Activated CD8-positive, alpha-beta T cell treated with anti-CD3 and anti-CD28 coated beads for 36 hours (primary cell): ENCODE measurements around the gene POLR1B. TPM values are rescaled to one million over a fixed set of nuclear protein-coding genes. Genes with fewer than 3 reads are reported as not detected.

Experiments used
- ATAC-seq: fragments of 200-7000 bp; cut with Tn5 transposase; one replicate; pipeline ENCODE4 v1.10.0; 2021; ENCODE audit warnings: mild to moderate bottlenecking, moderate library complexity
- CTCF ChIA-PET: fragments of 350-600 bp; sonication (Branson Sonifier 250); formaldehyde crosslinking; loops from one replicate; lab custom pipeline; 2021; ENCODE audit warnings: antibody characterized with exemption; lab: Charles Lee
- POLR2A ChIA-PET: fragments of 350-600 bp; sonication (Branson Sonifier 250); formaldehyde crosslinking; loops from one replicate; lab custom pipeline; 2021; ENCODE audit warnings: antibody characterized with exemption; lab: Charles Lee
- DNase-seq: peaks from one replicate; pipeline ENCODE4 v3.0.0-alpha.2; 2020
- H3K27ac Mint-ChIP-seq: one replicate; pipeline ENCODE4 v1.8.0; 2021; ENCODE audit warnings: mild to moderate bottlenecking, mixed read lengths
- H3K27me3 Mint-ChIP-seq: one replicate; pipeline ENCODE4 v1.8.0; 2021; ENCODE audit warnings: mixed read lengths
- H3K36me3 Mint-ChIP-seq: one replicate; pipeline ENCODE4 v1.8.0; 2021; ENCODE audit warnings: low read depth, mixed read lengths
- H3K4me1 Mint-ChIP-seq: one replicate; pipeline ENCODE4 v1.8.0; 2021; ENCODE audit warnings: low read depth, mixed read lengths
- H3K4me3 Mint-ChIP-seq: one replicate; pipeline ENCODE4 v1.8.0; 2021; ENCODE audit warnings: mild to moderate bottlenecking, moderate library complexity, mixed read lengths
- H3K9me3 Mint-ChIP-seq: one replicate; pipeline ENCODE4 v1.8.0; 2021; ENCODE audit warnings: mixed read lengths
- intact Hi-C: fragments of 100-400 bp; cut with micrococcal nuclease; formaldehyde crosslinking; loops from one replicate; pipeline ENCODE4 v1.10.0; 2022
- total RNA-seq, 2 experiments: library from RNA; stranded (reverse); gene quantifications; one replicate each; pipeline ENCODE4 v1.2.3, GENCODE V29; 2021
- TF ChIP-seq, protein P1 (sequence below): fragments of 200-600 bp; IDR thresholded peaks from one replicate; pipeline ENCODE4 v1.8.0; 2022; ENCODE audit warnings: antibody characterized with exemption, mild to moderate bottlenecking

Gene POLR1B
- total RNA-seq, 2 experiments from 2014 or later: 54.1 to 55.9 TPM

DNA sequence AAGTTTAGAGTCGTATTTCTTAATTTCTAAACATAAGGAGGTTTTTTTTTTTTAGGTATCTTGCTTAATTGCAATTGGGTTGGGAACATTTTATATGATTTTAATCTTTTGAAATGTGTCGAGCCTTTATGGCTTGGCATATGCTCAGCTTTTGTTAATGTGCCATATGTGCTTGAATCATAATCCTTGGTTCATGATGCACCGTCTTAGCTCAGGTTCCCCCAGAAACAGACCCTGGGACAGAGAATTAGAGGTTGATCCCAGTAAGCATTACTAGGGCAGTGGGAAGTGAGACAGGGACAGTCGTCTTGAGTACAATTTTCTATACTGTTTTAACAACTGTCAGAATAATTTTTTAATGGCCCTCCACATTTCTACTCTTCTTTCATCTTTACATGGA lies 51.5 kb downstream of the POLR1B start:
- intact Hi-C loops: no loop called here
- DNase-seq (no peak), ATAC-seq (no peak)
- Mint-ChIP-seq H3K27me3 (no peaks in the 10 kb centered on the region), H3K36me3 (peaks cover 5% of the 10 kb centered on the region), H3K9me3 (no peaks in the 10 kb centered on the region), H3K27ac (no peak overlapping the region), H3K4me3 (no peak overlapping the region), H3K4me1 (no peaks in the 10 kb centered on the region)
- TF ChIP-seq, protein P1, sequence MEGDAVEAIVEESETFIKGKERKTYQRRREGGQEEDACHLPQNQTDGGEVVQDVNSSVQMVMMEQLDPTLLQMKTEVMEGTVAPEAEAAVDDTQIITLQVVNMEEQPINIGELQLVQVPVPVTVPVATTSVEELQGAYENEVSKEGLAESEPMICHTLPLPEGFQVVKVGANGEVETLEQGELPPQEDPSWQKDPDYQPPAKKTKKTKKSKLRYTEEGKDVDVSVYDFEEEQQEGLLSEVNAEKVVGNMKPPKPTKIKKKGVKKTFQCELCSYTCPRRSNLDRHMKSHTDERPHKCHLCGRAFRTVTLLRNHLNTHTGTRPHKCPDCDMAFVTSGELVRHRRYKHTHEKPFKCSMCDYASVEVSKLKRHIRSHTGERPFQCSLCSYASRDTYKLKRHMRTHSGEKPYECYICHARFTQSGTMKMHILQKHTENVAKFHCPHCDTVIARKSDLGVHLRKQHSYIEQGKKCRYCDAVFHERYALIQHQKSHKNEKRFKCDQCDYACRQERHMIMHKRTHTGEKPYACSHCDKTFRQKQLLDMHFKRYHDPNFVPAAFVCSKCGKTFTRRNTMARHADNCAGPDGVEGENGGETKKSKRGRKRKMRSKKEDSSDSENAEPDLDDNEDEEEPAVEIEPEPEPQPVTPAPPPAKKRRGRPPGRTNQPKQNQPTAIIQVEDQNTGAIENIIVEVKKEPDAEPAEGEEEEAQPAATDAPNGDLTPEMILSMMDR: no peak
- ChIA-PET POLR2A (no interaction called here), CTCF (interaction anchor here (1.7 to 16.3 kb wide), 2 partner anchors 32 to 135 kb away, joined by 5 to 202 read pairs; no protein-coding TSS in a partner anchor)

DNA sequence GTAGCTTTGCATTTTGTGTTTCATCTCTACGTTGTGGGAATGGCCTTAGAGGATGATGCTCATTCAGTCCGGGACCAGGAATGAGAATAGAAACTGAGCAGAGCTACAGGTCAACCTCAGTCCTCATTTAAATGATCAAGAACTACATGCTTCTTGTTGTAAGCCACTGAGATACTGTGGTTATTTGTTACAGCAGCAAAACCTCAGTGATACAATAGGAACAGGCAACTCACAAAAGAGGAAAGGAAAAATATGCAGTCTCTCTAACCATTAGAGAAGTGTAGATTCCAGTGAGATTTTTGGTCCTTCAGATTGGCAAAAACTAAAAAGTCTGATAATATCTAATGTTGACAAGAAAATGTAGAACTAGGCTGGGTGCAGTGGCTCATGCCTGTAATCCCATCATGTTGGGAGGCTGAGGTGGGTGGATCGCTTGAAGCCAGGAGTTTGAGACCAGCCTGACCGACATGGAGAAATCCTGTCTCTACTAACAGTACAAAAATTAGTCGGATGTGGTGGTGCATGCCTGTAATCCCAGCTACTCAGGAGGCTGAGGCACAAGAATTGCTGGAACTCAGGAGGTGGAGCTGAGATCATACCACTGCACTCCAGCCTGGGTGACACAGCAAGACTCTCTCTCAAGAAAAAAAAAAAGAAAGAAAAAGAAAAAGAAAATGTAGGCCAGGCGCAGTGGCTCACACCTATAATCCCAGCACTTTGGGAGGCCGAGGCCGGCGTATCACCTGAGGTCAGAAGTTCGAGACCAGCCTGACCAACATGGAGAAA lies 55.5 kb downstream of the POLR1B start:
- TF ChIP-seq, protein P1: no peak
- ChIA-PET POLR2A (no interaction called here), CTCF (interaction anchor here (1.0 to 16.3 kb wide), 6 partner anchors 29 to 152 kb away, joined by 3 to 202 read pairs (median 16); no protein-coding TSS in a partner anchor)
- Mint-ChIP-seq H3K4me3 (no peak overlapping the region), H3K27me3 (no peaks in the 10 kb centered on the region), H3K4me1 (peaks cover 5% of the 10 kb centered on the region), H3K27ac (no peak overlapping the region), H3K9me3 (no peaks in the 10 kb centered on the region), H3K36me3 (peaks cover 2% of the 10 kb centered on the region)
- intact Hi-C loops: no loop called here
- no peak for ATAC-seq
- DNase-seq: no peak

DNA sequence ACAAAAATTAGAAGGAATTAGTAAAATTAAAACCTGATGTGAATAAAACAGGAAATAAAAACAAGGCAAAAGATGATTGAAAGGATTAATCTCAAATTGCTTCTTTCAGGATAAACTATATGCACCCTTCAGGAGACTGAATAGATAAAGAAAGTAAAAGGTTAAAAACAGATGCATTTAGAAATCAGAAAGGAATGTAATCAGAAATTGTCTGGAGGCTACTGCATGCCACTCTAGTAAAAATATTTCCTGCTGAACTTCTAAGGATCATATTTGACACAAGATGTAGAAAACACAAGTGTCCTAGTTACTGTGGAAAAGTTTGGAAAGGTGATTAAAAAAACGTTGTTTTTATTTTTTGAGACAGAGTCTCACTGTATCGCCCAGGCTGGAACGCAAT lies 58.4 kb downstream of the POLR1B start:
- no peak overlapping the region for H3K4me3 Mint-ChIP-seq
- H3K4me1 Mint-ChIP-seq: peaks cover 5% of the 10 kb centered on the region
- TF ChIP-seq, protein P1: no peak
- H3K27ac Mint-ChIP-seq: no peak overlapping the region
- POLR2A ChIA-PET: interaction anchor here (0.8 to 1.2 kb wide), 5 partner anchors 14 to 125 kb away, joined by 3 to 5 read pairs (median 4); partner anchors contain the start of gene SLC20A1
- intact Hi-C loops: loop anchor here (1.0 kb wide), 1 partner anchor 126 kb away; no protein-coding TSS in a partner anchor
- CTCF ChIA-PET: interaction anchor here (0.7 to 16.3 kb wide), 35 partner anchors 8 to 675 kb away, joined by 3 to 202 read pairs (median 5); partner anchors contain the start of gene CHCHD5
- DNase-seq (no peak), ATAC-seq (no peak)
- no peaks in the 10 kb centered on the region for H3K27me3 Mint-ChIP-seq
- no peaks in the 10 kb centered on the region for H3K36me3 Mint-ChIP-seq
- H3K9me3 Mint-ChIP-seq: no peaks in the 10 kb centered on the region

DNA sequence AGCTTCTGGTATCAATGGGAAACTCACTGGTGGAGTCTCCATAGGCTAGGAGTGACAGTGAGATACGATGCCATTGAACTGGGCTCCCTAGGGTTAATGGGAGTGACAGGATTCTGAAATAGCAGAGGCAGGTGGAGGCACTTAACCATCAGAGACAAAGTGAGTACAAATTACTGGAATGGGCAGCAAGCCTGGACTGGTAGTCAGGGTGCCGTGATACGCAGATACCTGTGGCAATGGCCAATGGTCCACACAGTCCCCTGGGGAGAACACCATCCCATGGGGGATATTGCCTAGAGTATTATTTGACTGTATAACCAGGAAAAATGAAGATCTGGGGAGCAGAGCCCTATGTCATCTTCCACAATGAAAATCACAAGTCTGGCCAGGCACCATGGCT lies 59.5 kb downstream of the POLR1B start:
- H3K4me3 Mint-ChIP-seq: no peak overlapping the region
- DNase-seq (no peak), ATAC-seq (no peak)
- no peaks in the 10 kb centered on the region for H3K36me3 Mint-ChIP-seq
- TF ChIP-seq, protein P1: no peak
- CTCF ChIA-PET: interaction anchor here (5.8 to 16.3 kb wide), 2 partner anchors 25 to 127 kb away, joined by 81 to 202 read pairs; no protein-coding TSS in a partner anchor
- POLR2A ChIA-PET: interaction anchor here (0.6 kb wide), 2 partner anchors 46 to 102 kb away, joined by 3 read pairs; no protein-coding TSS in a partner anchor
- peaks cover 5% of the 10 kb centered on the region for H3K4me1 Mint-ChIP-seq
- no peak overlapping the region for H3K27ac Mint-ChIP-seq
- no peaks in the 10 kb centered on the region for H3K9me3 Mint-ChIP-seq
- no peaks in the 10 kb centered on the region for H3K27me3 Mint-ChIP-seq
- intact Hi-C loops: no loop called here

DNA sequence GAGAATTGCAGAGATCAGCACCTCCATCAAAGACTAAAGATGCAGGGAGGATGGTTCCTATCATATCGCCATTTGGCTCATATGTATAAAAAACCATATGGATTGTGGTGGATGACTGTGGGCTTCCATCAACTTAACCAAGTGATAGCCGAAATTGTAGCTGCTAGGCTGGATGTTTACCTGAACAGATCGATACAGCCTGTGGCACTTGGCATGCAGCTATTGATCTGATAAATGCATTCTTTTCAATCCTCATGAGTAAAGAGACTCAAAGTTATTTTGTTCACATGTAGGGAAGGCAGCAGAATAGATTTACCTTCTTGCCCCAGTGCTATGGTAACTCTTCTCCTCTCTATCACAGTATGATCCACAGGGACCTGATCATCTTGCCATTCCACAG lies 60.7 kb downstream of the POLR1B start:
- no peaks in the 10 kb centered on the region for H3K27me3 Mint-ChIP-seq
- intact Hi-C loops: no loop called here
- TF ChIP-seq, protein P1: no peak
- no peak overlapping the region for H3K4me3 Mint-ChIP-seq
- no peaks in the 10 kb centered on the region for H3K36me3 Mint-ChIP-seq
- peaks cover 5% of the 10 kb centered on the region for H3K4me1 Mint-ChIP-seq
- ChIA-PET CTCF (interaction anchor here (16.3 kb wide), 1 partner anchor 125 kb away, joined by 202 read pairs; no protein-coding TSS in a partner anchor), POLR2A (no interaction called here)
- H3K9me3 Mint-ChIP-seq: no peaks in the 10 kb centered on the region
- ATAC-seq (no peak), DNase-seq (no peak)
- no peak overlapping the region for H3K27ac Mint-ChIP-seq
